Hepatocyte (in vitro differentiated cells): Measurements from ENCODE around the gene HIBADH.

Experiments used
- EZH2 ChIP-seq: fragments of 200-600 bp; sonication (generic); IDR thresholded peaks from 2 replicates; pipeline ENCODE4 v1.6.1; 2016; ENCODE audit warnings: antibody characterized with exemption, mild to moderate bottlenecking, borderline replicate concordance
- EZH2phosphoT487 ChIP-seq: fragments of 200-600 bp; sonication (generic); IDR thresholded peaks from one replicate; pipeline ENCODE4 v1.6.1; 2018; ENCODE audit warnings: antibody characterized with exemption, mild to moderate bottlenecking, low read depth, moderate library complexity; ENCODE audit not compliant: unreplicated experiment, severe bottlenecking
- TF ChIP-seq, protein P1 (sequence below): fragments of 200-600 bp; sonication (generic); IDR thresholded peaks from 2 replicates; pipeline ENCODE4 v1.5.1; 2016; ENCODE audit warnings: antibody characterized with exemption, mild to moderate bottlenecking; ENCODE audit not compliant: poor library complexity

DNA sequence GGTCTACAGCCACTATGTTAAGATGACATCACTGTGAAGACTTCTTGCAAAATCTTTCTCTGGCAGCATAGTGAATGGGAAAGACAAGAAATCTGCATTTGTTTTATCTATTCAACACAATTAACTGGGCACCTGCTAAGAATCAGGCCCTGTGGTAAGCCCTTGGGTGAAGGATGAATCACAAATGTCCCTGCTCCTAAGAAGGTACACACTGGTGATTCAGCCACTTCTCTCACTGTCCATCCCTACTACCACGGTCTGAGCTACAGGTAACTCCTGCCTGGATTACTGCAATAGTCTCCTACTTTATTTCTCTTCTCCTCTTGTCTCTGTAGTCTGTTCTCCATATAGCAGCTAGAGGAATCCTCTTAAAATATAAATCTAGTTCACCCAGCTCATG, 116.1 kb downstream of the HIBADH start:
- no peak for TF ChIP-seq EZH2
- TF ChIP-seq, protein P1, sequence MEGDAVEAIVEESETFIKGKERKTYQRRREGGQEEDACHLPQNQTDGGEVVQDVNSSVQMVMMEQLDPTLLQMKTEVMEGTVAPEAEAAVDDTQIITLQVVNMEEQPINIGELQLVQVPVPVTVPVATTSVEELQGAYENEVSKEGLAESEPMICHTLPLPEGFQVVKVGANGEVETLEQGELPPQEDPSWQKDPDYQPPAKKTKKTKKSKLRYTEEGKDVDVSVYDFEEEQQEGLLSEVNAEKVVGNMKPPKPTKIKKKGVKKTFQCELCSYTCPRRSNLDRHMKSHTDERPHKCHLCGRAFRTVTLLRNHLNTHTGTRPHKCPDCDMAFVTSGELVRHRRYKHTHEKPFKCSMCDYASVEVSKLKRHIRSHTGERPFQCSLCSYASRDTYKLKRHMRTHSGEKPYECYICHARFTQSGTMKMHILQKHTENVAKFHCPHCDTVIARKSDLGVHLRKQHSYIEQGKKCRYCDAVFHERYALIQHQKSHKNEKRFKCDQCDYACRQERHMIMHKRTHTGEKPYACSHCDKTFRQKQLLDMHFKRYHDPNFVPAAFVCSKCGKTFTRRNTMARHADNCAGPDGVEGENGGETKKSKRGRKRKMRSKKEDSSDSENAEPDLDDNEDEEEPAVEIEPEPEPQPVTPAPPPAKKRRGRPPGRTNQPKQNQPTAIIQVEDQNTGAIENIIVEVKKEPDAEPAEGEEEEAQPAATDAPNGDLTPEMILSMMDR: no peak
- no peak for TF ChIP-seq EZH2phosphoT487
